Measurements from ENCODE around the gene COPS8. TPM values are rescaled to one million over a fixed set of nuclear protein-coding genes. Genes with fewer than 3 reads are reported as not detected.
A peak's percentile ranks its signal among the peaks of the same experiment; 100 is the strongest.

COPS8 gene
- polyA plus RNA-seq, 3 donors: 20.5 to 39.2 (median 36.4) TPM

DNA sequence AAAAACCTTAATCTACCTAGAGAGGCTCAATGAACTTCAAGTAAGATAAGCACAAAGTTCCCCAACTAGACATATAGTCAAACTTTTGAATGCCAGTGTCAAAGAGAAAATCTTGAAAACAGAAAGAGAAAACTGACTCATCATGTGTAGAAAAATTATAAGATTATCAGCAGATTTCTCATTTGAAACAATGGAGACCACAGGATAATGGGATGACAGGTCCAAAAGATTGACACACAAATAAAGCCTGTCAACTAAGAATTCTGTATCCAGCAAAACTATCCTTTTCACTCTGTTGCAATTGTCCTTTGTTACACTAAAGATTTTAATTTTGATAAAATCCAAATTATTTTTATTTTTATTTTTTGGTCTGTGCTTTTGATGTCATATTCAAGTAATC is 61.6 kb downstream of the COPS8 start:
- peaks cover 10 to 29% of the 10 kb centered on the region in 2 donors for H3K9me3 ChIP-seq (replicated peaks in 1 of 2; ENCODE audit: control insufficient read depth in 1 of 2, insufficient read depth in 1 of 2, low read length in 2 of 2)
- Mint-ChIP-seq H3K4me1 (no peaks in the 10 kb centered on the region), H3K9me3 (peaks cover 9 to 30% (median 24%) of the 10 kb centered on the region in 7 donors), H3K4me3 (no peak overlapping the region), H3K27ac (no peak overlapping the region), H3K27me3 (ENCODE audit: low read depth in 3 of 3) (peaks cover 5 to 8% (median 5%) of the 10 kb centered on the region in 3 donors), H3K36me3 (no peaks in the 10 kb centered on the region)
- no peak overlapping the region for H3K9ac ChIP-seq (ENCODE audit: insufficient read depth, low read length, poor library complexity, severe bottlenecking)
- no peaks in the 10 kb centered on the region for H4K20me1 ChIP-seq (ENCODE audit: insufficient read depth, low read length)
- no peaks in the 10 kb centered on the region for H3K27me3 ChIP-seq (ENCODE audit: control insufficient read depth in 2 of 2, insufficient read depth in 2 of 2, low read length in 2 of 2)
- H3K4me2 ChIP-seq (replicated peaks; ENCODE audit: extremely low read depth, low read length, poor library complexity, severe bottlenecking): no peak overlapping the region
- H3K79me2 ChIP-seq (ENCODE audit: insufficient read depth, low read length): no peaks in the 10 kb centered on the region
- no peak for TF ChIP-seq CTCF (IDR thresholded peaks at IDR 0.05)
- no peak overlapping the region for H3K4me3 ChIP-seq (replicated peaks in 1 of 3; ENCODE audit: low read depth in 2 of 3, low read length in 3 of 3)
- H2AFZ ChIP-seq (ENCODE audit: insufficient read depth, low read depth, low read length, poor library complexity, severe bottlenecking): no peak overlapping the region
- no peak for DNase-seq
- intact Hi-C loops (cut with micrococcal nuclease): no loop called here
- H3K4me1 ChIP-seq (ENCODE audit: control insufficient read depth in 1 of 2, insufficient read depth in 2 of 2, low read length in 2 of 2): no peaks in the 10 kb centered on the region
- H3K27ac ChIP-seq (ENCODE audit: low read depth in 1 of 2, low read length in 2 of 2): no peak overlapping the region
- H3K36me3 ChIP-seq (replicated peaks in 1 of 2; ENCODE audit: control insufficient read depth in 1 of 2, insufficient read depth in 2 of 2, low read length in 2 of 2): no peaks in the 10 kb centered on the region

DNA sequence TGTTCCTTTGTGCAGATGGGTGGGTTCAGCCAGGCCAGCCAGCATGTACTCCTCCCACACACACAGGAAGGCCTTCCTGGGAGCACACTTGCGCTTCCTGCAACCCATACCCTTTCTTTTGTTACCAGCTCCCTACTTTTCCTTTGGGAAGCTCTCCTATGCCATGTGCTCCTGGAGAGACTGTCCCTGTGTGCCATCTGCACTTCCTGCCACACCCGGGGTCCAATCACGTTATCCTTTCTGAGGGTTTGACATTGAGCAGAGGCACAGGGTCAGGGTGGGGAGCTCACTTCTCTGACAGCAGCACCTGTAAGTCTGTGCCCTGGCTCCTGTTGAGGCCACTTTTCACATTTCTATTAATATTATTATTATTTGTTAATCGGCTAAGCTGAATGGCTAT is 62.9 kb downstream of the COPS8 start:
- Mint-ChIP-seq H3K9me3 (peaks cover 9 to 30% (median 24%) of the 10 kb centered on the region in 7 donors), H3K27ac (peak overlapping the region in 1 of 7 donors; percentile 8), H3K4me3 (no peak overlapping the region)

More for the DNA sequence above, 62.9 kb downstream of the COPS8 start:
- intact Hi-C loops (cut with micrococcal nuclease): no loop called here
- H3K9ac ChIP-seq (ENCODE audit: insufficient read depth, low read length, poor library complexity, severe bottlenecking): no peak overlapping the region
- H3K27me3 ChIP-seq (ENCODE audit: control insufficient read depth in 2 of 2, insufficient read depth in 2 of 2, low read length in 2 of 2): no peaks in the 10 kb centered on the region
- no peak overlapping the region for H3K27ac ChIP-seq (ENCODE audit: low read depth in 1 of 2, low read length in 2 of 2)
- no peak for TF ChIP-seq CTCF (IDR thresholded peaks at IDR 0.05)
- no peak overlapping the region for H3K4me3 ChIP-seq (replicated peaks in 1 of 3; ENCODE audit: low read depth in 2 of 3, low read length in 3 of 3)
- H3K4me2 ChIP-seq (replicated peaks; ENCODE audit: extremely low read depth, low read length, poor library complexity, severe bottlenecking): no peak overlapping the region
- no peak for DNase-seq
- H2AFZ ChIP-seq (ENCODE audit: insufficient read depth, low read depth, low read length, poor library complexity, severe bottlenecking): no peak overlapping the region
- Mint-ChIP-seq H3K4me1 (no peaks in the 10 kb centered on the region), H3K36me3 (no peaks in the 10 kb centered on the region), H3K27me3 (ENCODE audit: low read depth in 3 of 3) (peaks cover 3 to 10% (median 5%) of the 10 kb centered on the region in 3 donors)
- 100% methylated on average over 2 of the region's 4 CpGs for WGBS (ENCODE audit: insufficient coverage)
- no peaks in the 10 kb centered on the region for H3K4me1 ChIP-seq (ENCODE audit: control insufficient read depth in 1 of 2, insufficient read depth in 2 of 2, low read length in 2 of 2)
- H3K9me3 ChIP-seq (replicated peaks in 1 of 2; ENCODE audit: control insufficient read depth in 1 of 2, insufficient read depth in 1 of 2, low read length in 2 of 2): peaks cover 10 to 29% of the 10 kb centered on the region in 2 donors
- H4K20me1 ChIP-seq (ENCODE audit: insufficient read depth, low read length): no peaks in the 10 kb centered on the region
- no peaks in the 10 kb centered on the region for H3K79me2 ChIP-seq (ENCODE audit: insufficient read depth, low read length)
- no peaks in the 10 kb centered on the region for H3K36me3 ChIP-seq (replicated peaks in 1 of 2; ENCODE audit: control insufficient read depth in 1 of 2, insufficient read depth in 2 of 2, low read length in 2 of 2)
